ENCODE results near the gene HEATR3.

HEATR3 gene

DNA sequence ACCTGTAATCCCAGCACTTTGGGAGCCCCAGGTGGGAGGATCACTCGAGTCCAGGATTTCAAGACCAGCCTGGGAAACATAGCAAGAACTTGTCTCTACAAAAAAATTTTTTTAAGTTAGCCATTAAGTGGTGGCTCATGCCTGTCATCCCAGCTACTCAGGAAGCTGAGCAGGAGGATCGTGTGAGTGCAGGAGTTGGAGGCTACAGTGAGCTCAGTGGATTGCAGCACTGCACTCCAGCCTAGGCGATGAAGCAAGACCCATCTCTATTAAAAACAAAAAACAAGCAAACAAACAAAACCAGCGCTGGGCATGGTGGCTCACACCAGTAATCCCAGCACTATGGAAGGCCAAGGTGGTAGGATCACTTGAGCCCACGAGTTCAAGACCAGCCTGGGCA lies 38.0 kb downstream of the HEATR3 start:
- H3K36me3 ChIP-seq (ENCODE audit: insufficient read depth, low read length): peaks cover 66% of the 10 kb centered on the region; the same call in 1 of the 2 replicates
- H3K9me3 ChIP-seq (ENCODE audit: insufficient read depth, low read depth, low read length): no peaks in the 10 kb centered on the region
- H4K20me1 ChIP-seq (ENCODE audit: insufficient read depth, low read length, poor library complexity, severe bottlenecking): no peaks in the 10 kb centered on the region
- no peak overlapping the region for H3K4me3 ChIP-seq (ENCODE audit: low read length, poor library complexity, severe bottlenecking)
- no peaks in the 10 kb centered on the region for H3K79me2 ChIP-seq (ENCODE audit: insufficient read depth, low read length)
- H2AFZ ChIP-seq (ENCODE audit: low read length): no peak overlapping the region
- TF ChIP-seq CTCF (conservative IDR thresholded peaks at IDR 0.05; ENCODE audit: low read length) (no peak), EZH2phosphoT487 (IDR thresholded peaks at IDR 0.05; ENCODE audit: borderline replicate concordance) (no peak)
- H3K27me3 ChIP-seq (ENCODE audit: insufficient read depth, low read length, poor library complexity, severe bottlenecking): no peaks in the 10 kb centered on the region
- H3F3A ChIP-seq (ENCODE audit: low read depth): no peaks in the 10 kb centered on the region
- H3K9me2 ChIP-seq (replicated peaks; ENCODE audit: low read depth, low read length): no peaks in the 10 kb centered on the region
- H3K4me1 ChIP-seq (ENCODE audit: insufficient read depth, low read length, poor library complexity, severe bottlenecking): no peaks in the 10 kb centered on the region
- no peak overlapping the region for H3K4me2 ChIP-seq (ENCODE audit: low read depth, low read length, poor library complexity, severe bottlenecking)
- no peak overlapping the region for H3K9ac ChIP-seq (ENCODE audit: low read depth, low read length, poor library complexity, severe bottlenecking)

- Histone ChIP-seq H3K79me2 (ENCODE audit: insufficient read depth, low read length) (no peaks in the 10 kb centered on the region), H3K9me2 (replicated peaks; ENCODE audit: low read depth, low read length) (no peaks in the 10 kb centered on the region), H3K4me1 (ENCODE audit: insufficient read depth, low read length, poor library complexity, severe bottlenecking) (no peaks in the 10 kb centered on the region), H3K9ac (ENCODE audit: low read depth, low read length, poor library complexity, severe bottlenecking) (no peak overlapping the region), H3K36me3 (ENCODE audit: insufficient read depth, low read length) (no peaks in the 10 kb centered on the region), H3K4me2 (ENCODE audit: low read depth, low read length, poor library complexity, severe bottlenecking) (no peak overlapping the region), H3K4me3 (ENCODE audit: low read length, poor library complexity, severe bottlenecking) (no peak overlapping the region), H3K9me3 (ENCODE audit: insufficient read depth, low read depth, low read length) (no peaks in the 10 kb centered on the region), H2AFZ (ENCODE audit: low read length) (no peak overlapping the region), H3K27me3 (ENCODE audit: insufficient read depth, low read length, poor library complexity, severe bottlenecking) (no peaks in the 10 kb centered on the region), H4K20me1 (ENCODE audit: insufficient read depth, low read length, poor library complexity, severe bottlenecking) (no peaks in the 10 kb centered on the region), H3F3A (ENCODE audit: low read depth) (no peaks in the 10 kb centered on the region)
- no peak for TF ChIP-seq CTCF (conservative IDR thresholded peaks at IDR 0.05; ENCODE audit: low read length)
- TF ChIP-seq EZH2phosphoT487 (IDR thresholded peaks at IDR 0.05; ENCODE audit: borderline replicate concordance): no peak
These were observed 48.8 kb downstream of the HEATR3 start for GRCh38 chr16:50114357-50115129.

GRCh38 chr16:50120711-50121110 lies 54.9 kb downstream of the HEATR3 start:
- no peak overlapping the region for H3K4me3 ChIP-seq (ENCODE audit: low read length, poor library complexity, severe bottlenecking)
- TF ChIP-seq CTCF (conservative IDR thresholded peaks at IDR 0.05; ENCODE audit: low read length): no peak
- H4K20me1 ChIP-seq (ENCODE audit: insufficient read depth, low read length, poor library complexity, severe bottlenecking): no peaks in the 10 kb centered on the region
- H3K9me3 ChIP-seq (ENCODE audit: insufficient read depth, low read depth, low read length): no peaks in the 10 kb centered on the region
- H3K36me3 ChIP-seq (ENCODE audit: insufficient read depth, low read length): no peaks in the 10 kb centered on the region
- no peaks in the 10 kb centered on the region for H3K4me1 ChIP-seq (ENCODE audit: insufficient read depth, low read length, poor library complexity, severe bottlenecking)
- no peak overlapping the region for H3K9ac ChIP-seq (ENCODE audit: low read depth, low read length, poor library complexity, severe bottlenecking)
- no peaks in the 10 kb centered on the region for H3K27me3 ChIP-seq (ENCODE audit: insufficient read depth, low read length, poor library complexity, severe bottlenecking)
- no peaks in the 10 kb centered on the region for H3F3A ChIP-seq (ENCODE audit: low read depth)
- no peak overlapping the region for H2AFZ ChIP-seq (ENCODE audit: low read length)
- H3K4me2 ChIP-seq (ENCODE audit: low read depth, low read length, poor library complexity, severe bottlenecking): no peak overlapping the region
- no peaks in the 10 kb centered on the region for H3K9me2 ChIP-seq (replicated peaks; ENCODE audit: low read depth, low read length)
- no peaks in the 10 kb centered on the region for H3K79me2 ChIP-seq (ENCODE audit: insufficient read depth, low read length)
